Panc1 (cell line): ENCODE measurements around the gene TANGO2. TPM values are rescaled to one million over a fixed set of nuclear protein-coding genes. Genes with fewer than 3 reads are reported as not detected.

Source experiments
- ATAC-seq: fragments of 200-7000 bp; cut with Tn5 transposase; 2 replicates; pipeline ENCODE4 v1.9.1; 2020; ENCODE audit warnings: mild to moderate bottlenecking, moderate library complexity
- BruUV-seq: library from RNA; stranded (reverse); fragments of 400-500 nt; replicated peaks from 2 replicates; lab custom pipeline; 2021; lab: Mats Ljungman, UMichigan
- CTCF ChIA-PET: fragments of 300-600 bp; sonication (Branson Sonifier 250); formaldehyde crosslinking; loops from one replicate; lab custom pipeline; 2022; ENCODE audit warnings: antibody characterized with exemption; lab: Charles Lee
- POLR2A ChIA-PET: fragments of 300-600 bp; sonication (Branson Sonifier 250); formaldehyde crosslinking; loops from one replicate; lab custom pipeline; 2022; ENCODE audit warnings: antibody characterized with exemption; lab: Charles Lee
- DNase-seq: peaks from one replicate; pipeline ENCODE4 v3.0.0-alpha.2; 2010; ENCODE audit warnings: low read depth, low spot score
- H3K27ac ChIP-seq: 2 replicates; pipeline ENCODE4 v1.5.1; 2011; ENCODE audit warnings: mild to moderate bottlenecking, low read length, inconsistent platforms
- H3K27me3 ChIP-seq: fragments of 200-500 bp; sonication (Bioruptor generic); 2 replicates; pipeline ENCODE4 v1.6.0; 2014; ENCODE audit warnings: low read length, inconsistent platforms; ENCODE audit not compliant: control insufficient read depth, insufficient read depth
- H3K36me3 ChIP-seq: fragments of 200-500 bp; sonication (Bioruptor generic); 2 replicates; pipeline ENCODE4 v1.5.1; 2014; ENCODE audit warnings: inconsistent platforms, mild to moderate bottlenecking, low read length, moderate library complexity; ENCODE audit not compliant: control insufficient read depth, insufficient read depth
- H3K4me1 ChIP-seq: 2 replicates; pipeline ENCODE4 v1.5.1; 2011; ENCODE audit warnings: inconsistent platforms, mild to moderate bottlenecking, low read length, moderate library complexity; ENCODE audit not compliant: control insufficient read depth, insufficient read depth
- H3K4me3 ChIP-seq, 2 experiments: 2 replicates each; pipeline ENCODE4 v1.5.1; 2011 to 2012; ENCODE audit warnings: low read depth in 2 of 2, low read length in 2 of 2, mild to moderate bottlenecking in 2 of 2, inconsistent platforms in 1 of 2, moderate library complexity in 1 of 2
- H3K9me3 ChIP-seq: fragments of 200-500 bp; sonication (Bioruptor generic); 2 replicates; pipeline ENCODE4 v1.5.1; 2014; ENCODE audit warnings: low read depth, mild to moderate bottlenecking, inconsistent platforms, low read length, moderate library complexity; ENCODE audit not compliant: control insufficient read depth, insufficient read depth
- CTCF ChIP-seq: fragments of 450-650 bp; IDR thresholded peaks from 2 replicates; pipeline ENCODE4 v1.5.1; 2017; ENCODE audit warnings: mild to moderate bottlenecking
- POLR2AphosphoS5 ChIP-seq: IDR thresholded peaks from 2 replicates; pipeline ENCODE4 v1.6.1; 2012; ENCODE audit warnings: mild to moderate bottlenecking, low read depth, low read length, moderate library complexity
- REST ChIP-seq, 2 experiments: IDR thresholded peaks; 2 replicates each; pipeline ENCODE4 v1.6.1; 2011 to 2012; ENCODE audit warnings: low read depth in 2 of 2, control low read depth in 1 of 2, low read length in 1 of 2, mild to moderate bottlenecking in 1 of 2, moderate library complexity in 1 of 2; ENCODE audit not compliant: insufficient read depth in 1 of 2
- SIN3A ChIP-seq: IDR thresholded peaks from 2 replicates; pipeline ENCODE4 v1.6.1; 2012; ENCODE audit warnings: low read depth, mild to moderate bottlenecking, low read length, moderate library complexity, borderline replicate concordance; ENCODE audit not compliant: insufficient read depth
- TCF7L2 ChIP-seq: IDR thresholded peaks from 2 replicates; pipeline ENCODE4 v1.6.1; 2011; ENCODE audit warnings: mild to moderate bottlenecking, low read depth, low read length, inconsistent platforms
- in situ Hi-C: cut with HindIII; loops from 2 replicates; pipeline ENCODE4 v1.10.0; 2016; ENCODE audit warnings: low sequenced_read_pairs, low pct_unique_long_range_greater_than_20kb
- intact Hi-C: fragments of 100-400 bp; cut with micrococcal nuclease; formaldehyde crosslinking; loops from one replicate; pipeline ENCODE4 v1.10.0; 2022; ENCODE audit not compliant: unreplicated experiment
- total RNA-seq: library from RNA; stranded (reverse); gene quantifications from one replicate; pipeline ENCODE4 v1.2.1, GENCODE V29; 2021; ENCODE audit not compliant: unreplicated experiment

Gene TANGO2
- total RNA-seq, 1 experiment from 2014 or later: 32.2 TPM

- Histone ChIP-seq H3K4me3 (no peak overlapping the region), H3K4me1 (no peaks in the 10 kb centered on the region), H3K27me3 (no peaks in the 10 kb centered on the region), H3K27ac (no peak overlapping the region), H3K36me3 (peaks cover 3% of the 10 kb centered on the region), H3K9me3 (no peaks in the 10 kb centered on the region)
- DNase-seq (no peak), ATAC-seq (no peak)
- intact Hi-C loops (no loop called here), in situ Hi-C loops (no loop called here)
- no TSS peak for BruUV-seq
- CTCF ChIA-PET: interaction anchor here (0.6 kb wide), 1 partner anchor 795 kb away, joined by 7 read pairs; no protein-coding TSS in a partner anchor
- POLR2A ChIA-PET: no interaction called here
- TF ChIP-seq TCF7L2 (no peak), REST (IDR thresholded peaks at IDR 0.05; ENCODE audit: insufficient read depth in 1 of 2, low read depth in 2 of 2, low read length in 1 of 2) (no peak)
Observed at GRCh38 chr22:20106849-20107237, 85.9 kb downstream of the TANGO2 start.

GRCh38 chr22:20107471-20107901, 86.6 kb downstream of the TANGO2 start:
- H3K4me3 ChIP-seq: no peak overlapping the region
- no peaks in the 10 kb centered on the region for H3K9me3 ChIP-seq
- peaks cover 3% of the 10 kb centered on the region for H3K4me1 ChIP-seq
- BruUV-seq: no TSS peak
- ATAC-seq: no peak
- ChIA-PET CTCF (interaction anchor here (0.6 kb wide), 2 partner anchors 141 to 794 kb away, joined by 3 to 7 read pairs; no protein-coding TSS in a partner anchor), POLR2A (no interaction called here)
- H3K36me3 ChIP-seq: peaks cover 3% of the 10 kb centered on the region
- intact Hi-C loops: no loop called here
- H3K27ac ChIP-seq: no peak overlapping the region
- TF ChIP-seq TCF7L2 (no peak), SIN3A (no peak), CTCF (no peak), POLR2AphosphoS5 (no peak), REST (IDR thresholded peaks at IDR 0.05; ENCODE audit: insufficient read depth in 1 of 2, low read depth in 2 of 2, low read length in 1 of 2) (no peak)
- no peak for DNase-seq
- in situ Hi-C loops: no loop called here
- no peaks in the 10 kb centered on the region for H3K27me3 ChIP-seq
